GM10266 (cell line): ENCODE measurements around the gene SLBP.
A peak's percentile ranks its signal among the peaks of the same experiment; 100 is the strongest.

Experiments used
- DNase-seq: peaks from one replicate; pipeline ENCODE4 v3.0.0; 2012; ENCODE audit errors: extremely low spot score
- TF ChIP-seq, protein P1 (sequence below): IDR thresholded peaks from 2 replicates; pipeline ENCODE4 v1.5.1; 2012; ENCODE audit warnings: mild to moderate bottlenecking, low read depth; ENCODE audit not compliant: control insufficient read depth, insufficient read depth; ENCODE audit errors: missing control alignments

SLBP gene

DNA sequence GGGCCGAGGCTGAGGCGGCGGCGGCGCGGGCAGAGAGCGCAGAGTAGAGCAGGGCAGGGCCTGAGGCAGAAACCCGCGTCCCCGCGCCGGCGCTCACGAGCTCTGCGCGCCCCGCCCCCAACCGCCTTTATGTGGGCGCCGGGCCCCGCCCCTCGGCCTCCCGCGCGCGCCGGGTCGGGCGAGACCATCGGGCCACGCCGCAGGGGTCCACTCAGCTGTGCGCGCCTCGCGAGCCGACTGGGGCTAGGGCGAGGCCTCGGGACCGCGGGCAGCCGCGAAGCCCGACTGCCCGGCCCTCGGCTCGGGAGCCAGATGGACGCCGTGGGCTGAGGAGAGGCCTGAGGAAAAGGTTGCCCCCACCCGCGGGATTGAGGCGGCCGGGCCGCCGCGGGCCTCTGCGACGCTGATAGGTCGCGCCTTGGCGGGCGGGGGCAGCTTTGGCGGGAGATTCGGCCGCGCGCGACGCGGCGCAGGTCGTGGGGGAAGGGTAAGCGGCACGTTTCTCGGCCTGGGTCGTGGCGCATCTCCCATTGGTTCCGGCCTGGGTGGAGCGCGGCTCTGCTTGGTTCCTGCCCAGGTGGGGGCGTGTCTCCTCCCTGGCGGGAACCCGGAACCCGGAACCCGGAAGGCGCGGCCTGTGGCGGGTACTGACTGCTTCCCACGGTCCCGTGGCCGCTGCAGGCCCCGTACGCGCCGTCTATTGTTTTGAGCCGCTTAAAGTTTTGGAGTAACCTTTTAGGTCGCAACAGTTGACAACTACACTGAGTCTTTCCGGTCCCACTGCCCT, at the start of gene SLBP:
SLBP (minus strand) TSS at position 104 of the 787 bp plus-strand sequence. CDS start 131 bp downstream, outside the sequence.
- TF ChIP-seq, protein P1, sequence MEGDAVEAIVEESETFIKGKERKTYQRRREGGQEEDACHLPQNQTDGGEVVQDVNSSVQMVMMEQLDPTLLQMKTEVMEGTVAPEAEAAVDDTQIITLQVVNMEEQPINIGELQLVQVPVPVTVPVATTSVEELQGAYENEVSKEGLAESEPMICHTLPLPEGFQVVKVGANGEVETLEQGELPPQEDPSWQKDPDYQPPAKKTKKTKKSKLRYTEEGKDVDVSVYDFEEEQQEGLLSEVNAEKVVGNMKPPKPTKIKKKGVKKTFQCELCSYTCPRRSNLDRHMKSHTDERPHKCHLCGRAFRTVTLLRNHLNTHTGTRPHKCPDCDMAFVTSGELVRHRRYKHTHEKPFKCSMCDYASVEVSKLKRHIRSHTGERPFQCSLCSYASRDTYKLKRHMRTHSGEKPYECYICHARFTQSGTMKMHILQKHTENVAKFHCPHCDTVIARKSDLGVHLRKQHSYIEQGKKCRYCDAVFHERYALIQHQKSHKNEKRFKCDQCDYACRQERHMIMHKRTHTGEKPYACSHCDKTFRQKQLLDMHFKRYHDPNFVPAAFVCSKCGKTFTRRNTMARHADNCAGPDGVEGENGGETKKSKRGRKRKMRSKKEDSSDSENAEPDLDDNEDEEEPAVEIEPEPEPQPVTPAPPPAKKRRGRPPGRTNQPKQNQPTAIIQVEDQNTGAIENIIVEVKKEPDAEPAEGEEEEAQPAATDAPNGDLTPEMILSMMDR, result no peak
- DNase-seq, result peak; percentile 98

DNA sequence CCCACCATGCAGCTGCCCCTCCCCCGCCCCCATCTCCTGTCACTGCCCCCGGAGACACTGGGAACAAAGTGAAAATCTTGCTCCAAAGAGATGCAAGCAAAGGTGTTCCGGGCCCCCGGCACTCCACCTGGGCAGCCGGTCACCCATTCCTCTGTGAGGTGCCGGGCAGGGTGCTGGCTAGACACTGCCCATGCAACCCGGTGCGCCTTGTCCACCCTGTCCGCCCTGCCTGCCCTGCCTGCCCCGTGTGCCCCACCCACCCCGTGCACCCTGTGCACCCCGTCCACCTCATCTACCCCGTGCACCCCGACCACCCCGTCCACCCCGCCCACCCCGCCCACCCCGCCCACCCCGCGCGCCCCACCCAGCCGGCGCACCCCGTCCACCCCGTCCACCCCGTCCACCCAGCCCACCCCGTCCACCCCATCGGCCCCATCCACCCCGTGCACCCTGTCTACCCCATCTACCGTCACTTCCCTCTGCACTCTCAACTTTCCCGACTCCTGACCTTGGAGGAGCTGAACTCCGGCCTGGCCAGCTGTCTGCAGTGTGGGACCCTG, 49.1 kb upstream of the SLBP start:
- TF ChIP-seq, protein P1, result no peak
- DNase-seq, result no peak

DNA sequence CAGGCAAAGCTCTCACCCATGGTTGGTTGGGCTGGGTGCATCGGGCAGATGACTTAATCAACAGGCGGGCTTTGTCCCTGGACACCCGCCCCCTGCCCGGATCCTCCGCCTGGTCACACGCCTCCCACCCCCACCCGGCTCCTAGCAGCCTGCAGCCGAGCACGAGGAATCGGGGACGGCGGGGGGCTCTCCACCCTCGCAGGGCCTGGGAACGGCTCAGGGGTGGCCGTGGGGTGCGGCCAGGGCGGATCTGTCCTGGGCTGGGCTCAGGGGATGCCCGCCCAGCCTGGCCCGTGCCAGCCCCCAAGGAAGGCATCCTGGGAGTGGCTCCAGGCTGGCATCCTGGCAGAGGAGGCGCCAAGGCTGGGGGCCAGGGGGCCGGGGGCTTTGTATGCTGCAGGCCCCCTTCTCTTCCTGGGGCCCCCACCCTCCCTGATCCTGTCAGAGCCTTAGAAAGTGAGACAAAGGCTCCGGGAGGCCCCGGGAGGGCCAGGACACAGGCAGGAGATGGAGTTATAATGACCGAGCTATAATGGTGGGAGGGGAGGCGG, 48.5 kb upstream of the SLBP start:
- no peak for DNase-seq
- TF ChIP-seq, protein P1, result no peak

DNA sequence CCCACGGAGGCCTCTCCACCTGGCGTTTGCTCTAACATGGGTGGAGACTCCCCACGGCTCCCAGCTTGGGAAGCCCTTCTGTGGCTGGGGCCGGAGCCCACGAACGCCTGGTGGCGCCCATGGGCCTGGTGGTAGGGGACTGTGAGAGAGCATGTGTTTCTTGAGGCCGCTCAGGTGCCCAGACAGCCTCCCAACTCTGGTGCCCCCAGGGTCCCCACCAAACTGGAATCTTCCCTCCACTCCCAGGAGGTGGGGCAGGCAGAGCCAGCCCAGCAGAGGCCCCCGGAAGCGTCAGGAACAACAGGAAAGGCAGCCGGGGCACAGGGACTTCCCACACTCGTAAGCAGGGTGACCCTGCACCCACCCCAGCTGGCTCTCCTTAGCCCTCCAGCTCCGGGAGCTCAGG, 47.7 kb upstream of the SLBP start:
- TF ChIP-seq, protein P1, result no peak
- no peak for DNase-seq

DNA sequence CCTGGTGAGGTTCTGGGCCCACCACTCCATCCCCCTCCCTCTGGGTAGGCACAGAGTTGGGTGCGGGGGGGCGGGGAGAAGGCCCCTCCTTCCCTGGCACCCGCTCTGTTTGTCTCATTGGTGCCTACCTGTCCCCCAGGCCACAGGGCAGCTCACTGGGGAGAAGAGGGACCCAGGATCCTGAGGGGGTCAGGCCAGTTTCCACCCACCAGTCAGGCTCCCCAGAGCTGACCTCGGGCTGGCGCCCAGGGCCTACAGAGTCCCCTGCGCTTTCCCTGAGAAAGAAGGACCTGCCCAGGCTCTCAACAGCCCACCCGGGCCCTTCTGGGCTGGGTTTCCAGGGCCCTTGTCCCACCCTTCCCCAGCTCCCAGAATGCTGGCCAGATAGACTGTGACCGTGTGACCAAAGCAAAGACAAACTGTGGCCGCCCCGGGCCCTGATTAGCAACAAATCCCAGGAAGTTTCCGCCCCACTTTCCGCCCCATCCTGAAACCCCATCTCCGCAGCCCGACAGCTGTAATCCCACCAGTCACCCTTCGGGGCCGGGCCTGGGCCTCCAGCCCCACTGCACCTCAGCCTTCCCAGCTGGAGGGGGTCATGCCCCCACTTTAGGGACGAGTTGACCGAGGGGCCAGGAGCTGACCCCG, 47.2 kb upstream of the SLBP start:
- TF ChIP-seq, protein P1, result no peak
- DNase-seq, result no peak

DNA sequence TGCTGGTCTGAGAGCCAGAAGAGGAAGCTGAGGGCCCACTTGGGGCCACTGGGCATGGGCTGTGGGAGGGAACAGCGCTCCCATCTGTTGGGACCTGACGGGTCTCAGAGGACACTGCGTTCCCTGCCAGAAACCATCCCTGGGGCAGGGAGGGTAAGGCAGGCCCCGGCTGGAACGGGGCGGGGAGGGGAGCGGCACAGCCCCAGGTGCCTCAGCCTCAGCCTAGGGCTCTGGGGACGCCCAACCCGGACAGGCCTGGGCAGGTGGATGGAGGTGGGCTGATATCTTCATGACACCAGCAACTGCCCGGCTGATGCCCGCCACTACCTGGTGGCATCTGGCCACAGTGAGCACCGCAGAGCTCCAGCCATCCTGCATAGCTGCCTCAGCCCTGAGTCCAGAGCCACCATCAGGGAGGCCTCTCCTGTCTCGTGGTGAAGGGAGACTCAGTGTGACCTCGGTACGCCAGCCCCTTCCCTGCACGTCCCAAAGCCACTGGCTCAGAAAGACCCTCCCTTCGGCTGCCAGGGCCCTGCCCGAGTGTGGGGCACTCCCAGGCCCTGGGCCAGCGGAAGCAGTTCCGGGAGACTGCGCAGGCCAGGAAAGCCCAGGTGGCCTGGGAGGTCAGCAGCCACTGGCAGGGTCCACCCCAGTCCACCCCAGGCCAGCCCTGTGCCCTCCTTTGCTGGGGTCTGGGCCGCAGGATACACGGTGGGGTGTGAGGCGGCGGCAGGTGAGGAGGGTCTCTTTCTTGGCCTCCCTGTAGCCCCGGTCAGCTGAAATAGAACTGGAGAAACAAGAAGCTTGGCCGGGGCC, 46.4 kb upstream of the SLBP start:
- DNase-seq, result no peak
- TF ChIP-seq, protein P1, result no peak
